ENCODE data around the gene ZNF853.

Gene ZNF853

GRCh38 chr7:6637544-6638229 is 22.3 kb downstream of the ZNF853 start:
- DNase-seq = peak; percentile 73
- CTCF ChIA-PET = no interaction called here
- peak overlapping the region; percentile 87 for H3K27ac Mint-ChIP-seq
- peak overlapping the region; percentile 82 for H3K4me3 Mint-ChIP-seq
- peaks cover 34% of the 10 kb centered on the region for H3K36me3 Mint-ChIP-seq
- H3K4me1 Mint-ChIP-seq = peaks cover 29% of the 10 kb centered on the region
- H3K27me3 Mint-ChIP-seq = peaks cover 9% of the 10 kb centered on the region
- H3K9me3 Mint-ChIP-seq = peaks cover 5% of the 10 kb centered on the region

- Mint-ChIP-seq H3K36me3 (peaks cover 43% of the 10 kb centered on the region), H3K9me3 (peaks cover 5% of the 10 kb centered on the region), H3K4me3 (peak overlapping the region; percentile 82), H3K4me1 (peaks cover 29% of the 10 kb centered on the region), H3K27me3 (peaks cover 5% of the 10 kb centered on the region), H3K27ac (peak overlapping the region; percentile 50)
- CTCF ChIA-PET = interaction anchor here (1.4 kb wide), 1 partner anchor 48 kb away, joined by 3 read pairs; no protein-coding TSS in a partner anchor
- no peak for DNase-seq
Measured at GRCh38 chr7:6639032-6639431, 23.6 kb downstream of the ZNF853 start.

DNA sequence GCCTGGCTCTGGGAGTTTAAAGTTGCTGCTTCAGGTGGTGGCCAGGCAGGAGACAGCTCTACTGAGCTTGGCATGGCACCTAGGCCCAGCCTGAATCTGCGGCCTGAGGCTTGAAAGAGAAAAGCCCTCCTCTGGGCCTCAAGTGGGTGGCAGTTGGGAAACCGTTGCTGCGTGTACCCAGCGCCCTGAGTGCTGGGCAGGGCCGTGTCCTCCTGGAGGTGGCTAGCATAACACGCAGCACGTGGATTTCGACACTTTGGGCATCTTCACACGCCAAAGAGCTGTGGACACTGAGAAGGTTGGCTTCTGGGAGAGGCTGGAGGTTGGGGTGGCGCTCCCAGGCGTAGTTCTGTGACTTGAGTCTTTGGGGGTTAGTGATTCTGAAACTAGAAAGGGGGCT is 24.2 kb downstream of the ZNF853 start:
- Mint-ChIP-seq H3K27ac (no peak overlapping the region), H3K4me3 (no peak overlapping the region), H3K9me3 (peaks cover 5% of the 10 kb centered on the region), H3K4me1 (peaks cover 29% of the 10 kb centered on the region), H3K36me3 (peaks cover 48% of the 10 kb centered on the region), H3K27me3 (no peaks in the 10 kb centered on the region)
- CTCF ChIA-PET = interaction anchor here (1.4 kb wide), 1 partner anchor 48 kb away, joined by 3 read pairs; no protein-coding TSS in a partner anchor
- no peak for DNase-seq

DNA sequence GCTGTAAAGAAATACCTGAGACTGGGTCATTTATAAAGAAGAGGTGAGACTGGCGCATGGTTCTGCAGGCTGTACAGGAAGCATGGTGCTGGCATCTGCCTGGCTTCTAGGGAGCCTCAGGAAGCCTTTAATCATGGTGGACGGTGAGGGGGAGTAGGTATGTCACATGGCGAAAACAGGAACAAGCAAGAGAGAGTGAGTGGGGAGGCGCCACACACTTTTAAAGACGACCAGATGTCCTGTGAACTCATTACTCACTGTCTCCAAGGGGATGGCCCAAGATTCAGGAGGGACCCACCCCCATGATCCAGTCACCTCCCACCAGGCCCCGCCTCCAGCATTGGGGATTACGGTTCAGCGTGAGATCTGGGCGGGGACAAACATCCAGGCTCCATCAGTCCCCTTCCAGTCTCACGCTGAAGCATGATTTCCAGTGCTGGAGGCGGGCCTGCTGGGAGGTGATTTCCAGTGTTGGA is 24.9 kb downstream of the ZNF853 start:
- H3K4me3 Mint-ChIP-seq = no peak overlapping the region
- peaks cover 29% of the 10 kb centered on the region for H3K4me1 Mint-ChIP-seq
- CTCF ChIA-PET = no interaction called here
- H3K27me3 Mint-ChIP-seq = no peaks in the 10 kb centered on the region
- H3K36me3 Mint-ChIP-seq = peaks cover 54% of the 10 kb centered on the region
- no peak for DNase-seq
- H3K9me3 Mint-ChIP-seq = peaks cover under 1% of the 10 kb centered on the region
- H3K27ac Mint-ChIP-seq = peak overlapping the region; percentile 53

GRCh38 chr7:6641305-6642035 is 26.1 kb downstream of the ZNF853 start:
- Mint-ChIP-seq H3K27ac (peak overlapping the region; percentile 28), H3K4me3 (no peak overlapping the region), H3K4me1 (peaks cover 27% of the 10 kb centered on the region), H3K9me3 (no peaks in the 10 kb centered on the region), H3K36me3 (peaks cover 62% of the 10 kb centered on the region), H3K27me3 (no peaks in the 10 kb centered on the region)
- no peak for DNase-seq
- CTCF ChIA-PET = no interaction called here

- H3K4me1 Mint-ChIP-seq = peaks cover 25% of the 10 kb centered on the region
- H3K4me3 Mint-ChIP-seq = no peak overlapping the region
- H3K9me3 Mint-ChIP-seq = no peaks in the 10 kb centered on the region
- peaks cover 70% of the 10 kb centered on the region for H3K36me3 Mint-ChIP-seq
- no peaks in the 10 kb centered on the region for H3K27me3 Mint-ChIP-seq
- no peak for DNase-seq
- H3K27ac Mint-ChIP-seq = no peak overlapping the region
- CTCF ChIA-PET = no interaction called here
Measured at GRCh38 chr7:6642239-6642839, 26.9 kb downstream of the ZNF853 start.

DNA sequence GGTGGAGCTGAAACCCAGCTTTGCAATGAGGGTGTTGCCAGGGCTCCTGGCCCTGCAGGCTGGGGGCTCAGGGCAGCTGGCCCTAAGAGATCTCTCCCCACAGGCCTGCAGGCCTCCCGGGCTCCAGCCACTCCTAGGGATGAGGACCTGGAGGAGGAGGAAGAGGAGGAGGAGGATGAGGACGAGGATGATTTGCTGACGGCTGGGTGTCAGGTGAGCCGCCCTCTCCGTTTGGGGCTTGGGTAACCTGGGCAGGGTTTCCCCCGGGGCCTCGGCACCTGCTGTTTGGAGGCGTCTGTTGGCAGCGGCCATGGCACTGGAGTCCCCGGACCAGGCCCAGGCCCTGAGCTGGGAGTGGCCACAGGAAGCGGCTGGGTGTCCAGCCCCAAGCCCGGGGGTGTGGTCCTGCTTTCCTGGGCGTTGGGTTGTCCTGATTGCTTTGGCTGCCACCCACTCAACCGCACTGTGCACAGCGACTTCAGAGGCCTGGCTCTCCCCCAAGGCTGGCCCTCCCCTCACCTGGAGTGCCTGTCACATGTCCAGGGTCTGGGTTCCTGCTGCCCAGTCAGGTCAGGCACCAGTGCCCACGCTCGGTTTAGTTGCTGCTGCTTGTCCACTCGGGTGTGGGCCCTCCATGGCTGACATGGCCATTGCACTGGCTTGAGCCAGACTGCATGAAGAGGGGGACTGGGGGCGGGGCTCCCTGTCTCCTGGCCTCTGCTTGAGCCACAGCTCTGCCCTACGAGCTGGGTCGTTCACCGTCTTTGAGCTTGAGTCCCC is 27.6 kb downstream of the ZNF853 start:
- Mint-ChIP-seq H3K9me3 (no peaks in the 10 kb centered on the region), H3K36me3 (peaks cover 70% of the 10 kb centered on the region), H3K27ac (no peak overlapping the region), H3K4me3 (no peak overlapping the region), H3K27me3 (no peaks in the 10 kb centered on the region), H3K4me1 (peaks cover 22% of the 10 kb centered on the region)
- CTCF ChIA-PET = no interaction called here
- DNase-seq = no peak

DNA sequence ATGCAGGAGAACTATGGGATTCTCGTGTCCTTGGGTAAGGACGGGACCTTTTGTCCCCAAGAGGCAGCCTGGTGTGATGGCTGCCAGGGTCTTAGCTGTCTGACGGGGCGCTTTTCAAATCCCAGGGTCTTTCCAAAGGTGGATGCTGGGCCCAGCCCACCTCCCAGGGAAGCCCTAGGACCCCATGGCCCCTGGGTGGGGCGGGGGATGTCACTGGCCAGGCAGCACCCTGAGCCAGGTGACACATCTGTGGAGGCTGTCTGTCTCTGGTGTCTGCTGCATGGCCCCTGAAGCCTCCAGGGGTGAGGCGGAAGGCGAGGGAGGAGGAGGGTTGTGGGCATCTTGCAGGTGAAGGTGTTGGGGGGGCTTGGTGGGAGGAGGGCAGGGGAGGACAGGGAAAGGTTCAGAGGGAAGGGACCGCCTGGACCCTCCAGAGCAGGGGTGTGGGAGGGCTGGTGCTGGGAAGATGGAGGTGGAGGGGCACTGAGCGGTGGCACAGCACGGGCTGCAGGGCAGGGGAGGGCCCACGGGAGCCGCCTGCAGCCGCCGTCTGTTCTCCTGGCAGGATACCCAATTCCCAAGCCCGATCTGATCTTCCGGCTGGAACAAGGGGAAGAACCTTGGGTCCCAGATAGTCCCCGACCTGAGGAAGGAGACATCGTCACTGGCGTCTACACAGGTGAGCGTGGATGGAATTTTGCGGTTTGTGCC is 28.7 kb downstream of the ZNF853 start:
- H3K4me1 Mint-ChIP-seq = peaks cover 12% of the 10 kb centered on the region
- DNase-seq = no peak
- H3K4me3 Mint-ChIP-seq = no peak overlapping the region
- H3K27me3 Mint-ChIP-seq = no peaks in the 10 kb centered on the region
- H3K27ac Mint-ChIP-seq = no peak overlapping the region
- H3K9me3 Mint-ChIP-seq = no peaks in the 10 kb centered on the region
- H3K36me3 Mint-ChIP-seq = peaks cover 73% of the 10 kb centered on the region
- CTCF ChIA-PET = no interaction called here

DNA sequence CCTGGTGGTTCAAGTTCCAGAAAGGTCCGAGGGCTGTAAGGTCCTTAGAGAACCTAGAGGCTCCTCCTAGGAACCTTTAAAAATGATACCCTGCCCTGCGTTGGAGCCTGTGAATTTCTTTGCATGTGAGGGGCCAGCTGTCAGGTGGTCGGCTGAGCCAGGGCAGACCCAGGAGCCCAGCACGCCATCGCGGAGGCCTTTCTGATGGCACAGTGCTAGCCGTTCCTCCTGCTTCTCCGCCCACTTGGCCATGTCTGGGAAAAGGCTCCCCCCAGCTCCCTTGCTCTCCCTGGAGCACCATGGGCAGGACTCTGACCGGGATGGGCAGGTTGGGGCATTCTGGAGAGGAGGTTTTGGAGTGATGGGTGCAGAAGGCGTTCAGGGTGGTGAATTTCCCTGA is 29.3 kb downstream of the ZNF853 start:
- peaks cover 73% of the 10 kb centered on the region for H3K36me3 Mint-ChIP-seq
- H3K4me1 Mint-ChIP-seq = peaks cover 5% of the 10 kb centered on the region
- no peak for DNase-seq
- H3K4me3 Mint-ChIP-seq = no peak overlapping the region
- no peaks in the 10 kb centered on the region for H3K27me3 Mint-ChIP-seq
- CTCF ChIA-PET = no interaction called here
- no peaks in the 10 kb centered on the region for H3K9me3 Mint-ChIP-seq
- H3K27ac Mint-ChIP-seq = no peak overlapping the region

GRCh38 chr7:6646465-6646864 is 31.1 kb downstream of the ZNF853 start:
- Mint-ChIP-seq H3K4me1 (no peaks in the 10 kb centered on the region), H3K27me3 (no peaks in the 10 kb centered on the region), H3K36me3 (peaks cover 82% of the 10 kb centered on the region), H3K27ac (no peak overlapping the region), H3K9me3 (peaks cover 9% of the 10 kb centered on the region), H3K4me3 (no peak overlapping the region)
- CTCF ChIA-PET = no interaction called here
- DNase-seq = no peak

DNA sequence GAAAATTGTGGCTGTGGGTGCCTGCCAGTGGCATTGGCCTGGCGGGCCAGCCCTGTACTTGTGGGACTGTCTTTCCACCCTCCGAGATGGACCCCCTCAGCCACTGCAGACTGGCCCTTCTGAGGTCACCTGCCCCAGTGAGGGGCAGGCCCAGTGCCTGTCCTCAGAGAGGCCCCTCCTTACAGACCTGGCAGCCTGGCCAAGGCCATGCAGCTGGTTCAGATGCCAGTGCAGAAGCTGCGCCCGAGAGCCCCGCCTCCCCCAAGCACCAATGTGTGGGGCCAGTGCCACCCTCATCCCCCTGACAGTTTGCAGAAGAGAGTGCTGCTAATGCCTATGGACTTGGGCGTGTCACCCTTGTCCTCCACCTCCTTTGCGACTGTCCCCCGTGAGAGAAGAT is 31.7 kb downstream of the ZNF853 start:
- H3K27ac Mint-ChIP-seq = no peak overlapping the region
- peaks cover 81% of the 10 kb centered on the region for H3K36me3 Mint-ChIP-seq
- CTCF ChIA-PET = no interaction called here
- DNase-seq = no peak
- H3K27me3 Mint-ChIP-seq = no peaks in the 10 kb centered on the region
- no peak overlapping the region for H3K4me3 Mint-ChIP-seq
- H3K4me1 Mint-ChIP-seq = no peaks in the 10 kb centered on the region
- peaks cover 10% of the 10 kb centered on the region for H3K9me3 Mint-ChIP-seq

DNA sequence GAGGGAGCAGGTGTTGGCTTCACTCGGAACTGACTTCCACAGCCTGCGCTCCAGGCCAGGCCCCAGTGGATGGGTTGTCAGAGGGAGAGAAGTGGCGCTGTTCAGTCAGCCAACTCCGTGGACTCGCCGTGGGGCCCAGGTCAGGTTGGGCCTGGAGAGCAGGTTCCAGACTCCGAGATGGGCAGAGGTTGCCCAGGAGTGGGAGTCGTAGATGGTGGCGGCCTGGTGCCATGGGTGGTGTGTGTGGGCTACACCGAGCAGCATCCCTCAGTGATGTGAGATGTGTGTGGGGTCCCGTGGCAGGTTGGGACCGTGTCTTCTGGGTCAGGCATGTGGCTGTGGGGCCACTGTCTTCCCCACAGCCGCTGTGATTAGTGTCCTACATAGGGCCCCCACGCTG is 32.1 kb downstream of the ZNF853 start:
- H3K4me1 Mint-ChIP-seq = no peaks in the 10 kb centered on the region

GRCh38 chr7:6648066-6648814 is 32.8 kb downstream of the ZNF853 start:
- Mint-ChIP-seq H3K27me3 (no peaks in the 10 kb centered on the region), H3K27ac (no peak overlapping the region), H3K4me1 (no peaks in the 10 kb centered on the region), H3K9me3 (peaks cover 11% of the 10 kb centered on the region), H3K4me3 (no peak overlapping the region), H3K36me3 (peaks cover 75% of the 10 kb centered on the region)
- CTCF ChIA-PET = no interaction called here
- no peak for DNase-seq

More for the DNA sequence above, 32.1 kb downstream of the ZNF853 start:
- Mint-ChIP-seq H3K9me3 (peaks cover 11% of the 10 kb centered on the region), H3K4me3 (no peak overlapping the region), H3K27ac (no peak overlapping the region), H3K36me3 (peaks cover 78% of the 10 kb centered on the region), H3K27me3 (no peaks in the 10 kb centered on the region)
- DNase-seq = no peak
- CTCF ChIA-PET = no interaction called here
